PFSK-1 (cell line): ENCODE measurements around the gene CYP27A1.

Source experiments
- POLR2AphosphoS5 ChIP-seq: IDR thresholded peaks from 2 replicates; pipeline ENCODE4 v1.6.1; 2012; ENCODE audit warnings: low read depth, mild to moderate bottlenecking, control low read depth, low read length, moderate library complexity
- SIN3A ChIP-seq: IDR thresholded peaks from 2 replicates; pipeline ENCODE4 v1.6.1; 2012; ENCODE audit warnings: mild to moderate bottlenecking, low read length, moderate library complexity, borderline replicate concordance; ENCODE audit not compliant: insufficient read depth

DNA sequence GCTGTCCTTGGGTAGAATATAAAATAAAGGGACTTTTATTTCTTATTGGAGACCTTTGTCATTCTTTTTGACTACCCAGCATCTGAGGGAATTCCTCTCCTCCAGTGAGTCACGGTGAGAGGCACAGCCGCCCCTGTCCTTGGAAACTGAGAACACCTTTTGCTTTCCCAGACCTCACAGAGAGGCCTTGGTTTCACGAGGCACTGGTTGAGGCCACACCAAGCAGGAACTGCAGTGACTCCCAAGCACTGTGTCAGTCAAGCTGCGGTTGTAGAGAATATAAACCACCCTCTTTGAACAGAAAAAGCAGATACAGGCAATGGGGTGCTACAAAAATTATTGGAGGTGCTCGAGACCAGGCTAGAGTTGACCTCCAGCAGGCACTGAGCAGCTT, 33.3 kb downstream of the CYP27A1 start:
- TF ChIP-seq SIN3A (no peak), POLR2AphosphoS5 (no peak)
